GM23338 (cell line): ENCODE data around the gene TAF4. TPM values are rescaled to one million over a fixed set of nuclear protein-coding genes. Genes with fewer than 3 reads are reported as not detected.

Source experiments
- ATAC-seq: fragments of 200-7000 bp; cut with Tn5 transposase; 3 replicates; pipeline ENCODE4 v1.9.1; 2020
- DNase-seq: peaks from one replicate; pipeline ENCODE4 v3.0.0-alpha.2; 2015; ENCODE audit warnings: low spot score
- H2AFZ ChIP-seq: fragments of 200-600 bp; sonication (generic); 2 replicates; pipeline ENCODE4 v1.8.0; 2016; ENCODE audit warnings: antibody characterized with exemption, mild to moderate bottlenecking, moderate library complexity
- H3F3A ChIP-seq: fragments of 200-600 bp; sonication (generic); replicated peaks from 2 replicates; pipeline ENCODE4 v1.8.0; 2017; ENCODE audit warnings: antibody characterized with exemption, mixed run types, low read depth
- H3K27ac ChIP-seq: fragments of 200-600 bp; sonication (generic); 2 replicates; pipeline ENCODE4 v1.6.1; 2016; ENCODE audit warnings: low read depth
- H3K27me3 ChIP-seq: fragments of 200-600 bp; sonication (generic); 2 replicates; pipeline ENCODE4 v1.8.0; 2016; ENCODE audit warnings: mild to moderate bottlenecking, mixed run types, moderate library complexity; ENCODE audit not compliant: insufficient read depth
- H3K36me3 ChIP-seq: fragments of 200-600 bp; sonication (generic); 2 replicates; pipeline ENCODE4 v1.8.0; 2016; ENCODE audit warnings: mild to moderate bottlenecking; ENCODE audit not compliant: insufficient read depth
- H3K4me1 ChIP-seq: fragments of 200-600 bp; sonication (generic); 2 replicates; pipeline ENCODE4 v1.8.0; 2016; ENCODE audit warnings: mild to moderate bottlenecking, moderate library complexity; ENCODE audit not compliant: insufficient read depth
- H3K4me2 ChIP-seq: fragments of 200-600 bp; sonication (generic); 2 replicates; pipeline ENCODE4 v1.7.1; 2017; ENCODE audit warnings: mixed run types
- H3K4me3 ChIP-seq: fragments of 200-600 bp; sonication (generic); 2 replicates; pipeline ENCODE4 v1.6.1; 2016; ENCODE audit warnings: mixed run types
- H3K79me2 ChIP-seq: fragments of 200-600 bp; sonication (generic); replicated peaks from 2 replicates; pipeline ENCODE4 v1.8.0; 2017; ENCODE audit warnings: mild to moderate bottlenecking; ENCODE audit not compliant: insufficient read depth
- H3K9me2 ChIP-seq: fragments of 200-600 bp; sonication (generic); 2 replicates; pipeline ENCODE4 v1.8.0; 2017; ENCODE audit not compliant: insufficient read depth
- H4K20me1 ChIP-seq: fragments of 200-600 bp; sonication (generic); replicated peaks from 2 replicates; pipeline ENCODE4 v1.8.0; 2017; ENCODE audit warnings: mild to moderate bottlenecking; ENCODE audit not compliant: insufficient read depth
- H3K27ac Mint-ChIP-seq: 2 replicates; pipeline ENCODE4 v1.8.0; 2020; ENCODE audit warnings: inconsistent platforms, mild to moderate bottlenecking, moderate library complexity, mixed read lengths
- H3K27me3 Mint-ChIP-seq: 3 replicates; pipeline ENCODE4 v1.8.0; 2022; ENCODE audit warnings: low read depth, mild to moderate bottlenecking, moderate library complexity, mixed read lengths, inconsistent platforms; ENCODE audit not compliant: insufficient read depth, poor library complexity
- H3K36me3 Mint-ChIP-seq: 3 replicates; pipeline ENCODE4 v1.8.0; 2021; ENCODE audit warnings: low read depth, mild to moderate bottlenecking, inconsistent platforms, moderate library complexity, mixed read lengths
- H3K4me1 Mint-ChIP-seq: 3 replicates; pipeline ENCODE4 v1.8.0; 2020; ENCODE audit warnings: mild to moderate bottlenecking, inconsistent platforms, mixed read lengths
- H3K4me3 Mint-ChIP-seq: 3 replicates; pipeline ENCODE4 v1.8.0; 2021; ENCODE audit warnings: moderate library complexity, mild to moderate bottlenecking, inconsistent platforms, mixed read lengths
- H3K9me3 Mint-ChIP-seq: 3 replicates; pipeline ENCODE4 v1.8.0; 2020; ENCODE audit warnings: moderate library complexity, mild to moderate bottlenecking, inconsistent platforms, mixed read lengths
- CREB1 ChIP-seq: fragments of 250-450 bp; sonication (Bioruptor Pico); IDR thresholded peaks from 2 replicates; pipeline ENCODE4 v1.5.0; 2020; ENCODE audit warnings: low read depth, mild to moderate bottlenecking, moderate library complexity
- JUNB ChIP-seq: IDR thresholded peaks from one replicate; pipeline ENCODE4 v1.6.1; 2016; ENCODE audit warnings: antibody characterized with exemption; ENCODE audit not compliant: unreplicated experiment
- NANOG ChIP-seq: IDR thresholded peaks from 2 replicates; pipeline ENCODE4 v1.6.1; 2016; ENCODE audit warnings: antibody characterized with exemption, borderline replicate concordance
- POLR2AphosphoS5 ChIP-seq: IDR thresholded peaks from 2 replicates; pipeline ENCODE4 v1.6.1; 2016; ENCODE audit warnings: antibody characterized with exemption, low read depth
- STAT1 ChIP-seq: IDR thresholded peaks from one replicate; pipeline ENCODE4 v1.6.1; 2016; ENCODE audit warnings: antibody characterized with exemption; ENCODE audit not compliant: unreplicated experiment
- ZNF331 ChIP-seq: fragments of 250-450 bp; sonication (Bioruptor Pico); IDR thresholded peaks from 2 replicates; pipeline ENCODE4 v1.5.0; 2020; ENCODE audit warnings: low read depth, mild to moderate bottlenecking, moderate library complexity
- polyA plus RNA-seq: library from polyadenylated mRNA; unstranded; fragments of >200 nt; fragmentation: Nextera tagmentation; extraction: Ambion mirVana; gene quantifications from 2 replicates; pipeline ENCODE4 v1.2.1, GENCODE V29; 2016
- total RNA-seq: library from RNA; depleted of rRNA; stranded (reverse); fragments of >200 nt; shearing (Covaris generic); gene quantifications from 2 replicates; pipeline ENCODE4 v1.2.3, GENCODE V29; 2014
- TF ChIP-seq, protein P1 (sequence below): fragments of 250-450 bp; sonication (Bioruptor Pico); IDR thresholded peaks from 2 replicates; pipeline ENCODE4 v1.5.0; 2020; ENCODE audit warnings: mild to moderate bottlenecking, moderate library complexity
- TF ChIP-seq, protein P2 (sequence below), 2 experiments: fragments of 200-600 bp in 1 of 2; sonication (generic) in 1 of 2; conservative IDR thresholded peaks; 2 replicates each; pipeline versions ENCODE4 v1.5.1 to v1.6.1; 2016 to 2017; ENCODE audit warnings: antibody characterized with exemption in 2 of 2, low read depth in 2 of 2, mild to moderate bottlenecking in 2 of 2, moderate library complexity in 1 of 2

TAF4 gene
- total and polyA plus RNA-seq, 2 experiments from 2014 or later, result 7.2 to 60.0 TPM

DNA sequence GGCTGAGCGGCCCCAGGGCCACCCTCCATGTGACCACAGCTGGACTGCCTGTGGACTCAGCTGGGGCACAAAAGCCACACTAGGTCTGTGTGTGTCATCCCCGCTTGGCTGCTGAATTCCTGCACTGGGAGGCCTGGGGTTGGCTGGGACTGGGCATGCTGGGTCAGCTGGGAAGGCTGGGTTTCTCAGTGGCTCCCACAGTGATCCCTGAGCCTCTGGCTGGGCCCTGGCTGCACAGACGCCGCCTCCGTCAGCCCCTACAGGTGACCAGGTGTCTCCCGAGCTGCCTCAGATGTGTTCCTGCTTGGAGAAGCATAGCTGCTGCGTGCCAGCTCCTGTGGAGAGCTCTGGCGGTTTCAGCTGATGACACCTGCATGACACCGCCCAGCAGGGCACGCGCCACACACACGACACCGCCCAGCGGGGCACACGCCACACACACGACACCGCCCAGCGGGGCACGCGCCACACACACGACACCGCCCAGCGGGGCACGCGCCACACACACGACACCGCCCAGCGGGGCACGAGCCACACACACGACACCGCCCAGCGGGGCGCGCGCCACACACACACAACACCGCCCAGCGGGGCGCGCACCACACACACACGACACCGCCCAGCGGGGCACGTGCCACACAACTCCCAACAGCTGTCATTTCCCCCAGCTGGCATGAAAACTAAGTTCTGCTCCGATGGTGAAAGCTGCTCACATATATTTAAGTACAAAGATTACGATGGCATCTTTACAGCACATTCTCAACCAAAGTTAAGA is 88.8 kb downstream of the TAF4 start:
- ATAC-seq, result peak; percentile 18; the same call in 2 of the 3 replicates
- H3K79me2 ChIP-seq, result peaks cover 7% of the 10 kb centered on the region
- no peak for TF ChIP-seq STAT1
- no peak for TF ChIP-seq CREB1 (CRISPR knock-in tag)
- TF ChIP-seq ZNF331 (CRISPR knock-in tag), result no peak
- no peak for TF ChIP-seq NANOG
- no peak for TF ChIP-seq JUNB
- peaks cover 12% of the 10 kb centered on the region for H3K27me3 Mint-ChIP-seq
- no peak for DNase-seq
- no peaks in the 10 kb centered on the region for H3K36me3 ChIP-seq
- no peaks in the 10 kb centered on the region; the same call in 2 of the 3 replicates for H3K9me3 Mint-ChIP-seq
- no peak overlapping the region for H3K4me3 Mint-ChIP-seq
- H4K20me1 ChIP-seq, result peaks cover 8% of the 10 kb centered on the region
- H3K4me2 ChIP-seq, result no peak overlapping the region
- no peaks in the 10 kb centered on the region; the same call in 1 of the 2 replicates for H3K4me1 ChIP-seq
- no peak overlapping the region for H3K27ac Mint-ChIP-seq
- no peak overlapping the region for H2AFZ ChIP-seq
- no peak overlapping the region for H3K4me3 ChIP-seq
- no peaks in the 10 kb centered on the region for H3K9me2 ChIP-seq
- H3K4me1 Mint-ChIP-seq, result peaks cover 11% of the 10 kb centered on the region
- no peaks in the 10 kb centered on the region for H3K27me3 ChIP-seq
- H3F3A ChIP-seq, result no peaks in the 10 kb centered on the region
- H3K27ac ChIP-seq, result no peak overlapping the region
- H3K36me3 Mint-ChIP-seq, result peaks cover 33% of the 10 kb centered on the region

DNA sequence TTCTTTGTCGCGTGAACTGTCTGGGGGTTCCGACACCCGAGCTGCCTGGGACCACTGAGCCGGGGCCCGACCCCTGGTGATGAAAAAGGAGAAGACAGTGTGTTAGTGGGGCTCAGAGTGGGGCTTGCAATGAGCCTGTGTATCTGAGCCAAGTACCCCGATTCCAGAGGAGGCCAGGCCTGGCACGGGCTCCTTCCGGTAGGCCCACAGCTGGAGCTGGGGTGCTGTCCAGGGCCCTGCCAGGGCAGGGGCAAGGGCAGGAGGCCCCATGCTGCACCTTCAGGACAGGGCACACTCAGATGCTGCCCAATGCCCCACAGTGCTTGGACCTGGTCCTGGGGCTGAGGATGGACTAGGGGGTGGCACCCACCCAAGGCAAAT is 89.4 kb downstream of the TAF4 start:
- Histone ChIP-seq H2AFZ (no peak overlapping the region), H3K36me3 (no peaks in the 10 kb centered on the region), H3K27ac (no peak overlapping the region), H3K4me1 (no peaks in the 10 kb centered on the region; the same call in 1 of the 2 replicates), H3K27me3 (no peaks in the 10 kb centered on the region), H3K4me3 (no peak overlapping the region), H3F3A (no peaks in the 10 kb centered on the region), H4K20me1 (peaks cover 7% of the 10 kb centered on the region), H3K9me2 (no peaks in the 10 kb centered on the region), H3K4me2 (no peak overlapping the region), H3K79me2 (peaks cover 5% of the 10 kb centered on the region)
- peak overlapping the region; percentile 62; the same call in 1 of the 2 replicates for H3K27ac Mint-ChIP-seq
- peaks cover 29% of the 10 kb centered on the region for H3K36me3 Mint-ChIP-seq
- no peaks in the 10 kb centered on the region for H3K9me3 Mint-ChIP-seq
- no peak overlapping the region for H3K4me3 Mint-ChIP-seq
- ATAC-seq (peak; percentile 43), DNase-seq (no peak)
- TF ChIP-seq POLR2AphosphoS5, result no peak
- no peak for TF ChIP-seq CREB1 (CRISPR knock-in tag)
- TF ChIP-seq, protein P1, sequence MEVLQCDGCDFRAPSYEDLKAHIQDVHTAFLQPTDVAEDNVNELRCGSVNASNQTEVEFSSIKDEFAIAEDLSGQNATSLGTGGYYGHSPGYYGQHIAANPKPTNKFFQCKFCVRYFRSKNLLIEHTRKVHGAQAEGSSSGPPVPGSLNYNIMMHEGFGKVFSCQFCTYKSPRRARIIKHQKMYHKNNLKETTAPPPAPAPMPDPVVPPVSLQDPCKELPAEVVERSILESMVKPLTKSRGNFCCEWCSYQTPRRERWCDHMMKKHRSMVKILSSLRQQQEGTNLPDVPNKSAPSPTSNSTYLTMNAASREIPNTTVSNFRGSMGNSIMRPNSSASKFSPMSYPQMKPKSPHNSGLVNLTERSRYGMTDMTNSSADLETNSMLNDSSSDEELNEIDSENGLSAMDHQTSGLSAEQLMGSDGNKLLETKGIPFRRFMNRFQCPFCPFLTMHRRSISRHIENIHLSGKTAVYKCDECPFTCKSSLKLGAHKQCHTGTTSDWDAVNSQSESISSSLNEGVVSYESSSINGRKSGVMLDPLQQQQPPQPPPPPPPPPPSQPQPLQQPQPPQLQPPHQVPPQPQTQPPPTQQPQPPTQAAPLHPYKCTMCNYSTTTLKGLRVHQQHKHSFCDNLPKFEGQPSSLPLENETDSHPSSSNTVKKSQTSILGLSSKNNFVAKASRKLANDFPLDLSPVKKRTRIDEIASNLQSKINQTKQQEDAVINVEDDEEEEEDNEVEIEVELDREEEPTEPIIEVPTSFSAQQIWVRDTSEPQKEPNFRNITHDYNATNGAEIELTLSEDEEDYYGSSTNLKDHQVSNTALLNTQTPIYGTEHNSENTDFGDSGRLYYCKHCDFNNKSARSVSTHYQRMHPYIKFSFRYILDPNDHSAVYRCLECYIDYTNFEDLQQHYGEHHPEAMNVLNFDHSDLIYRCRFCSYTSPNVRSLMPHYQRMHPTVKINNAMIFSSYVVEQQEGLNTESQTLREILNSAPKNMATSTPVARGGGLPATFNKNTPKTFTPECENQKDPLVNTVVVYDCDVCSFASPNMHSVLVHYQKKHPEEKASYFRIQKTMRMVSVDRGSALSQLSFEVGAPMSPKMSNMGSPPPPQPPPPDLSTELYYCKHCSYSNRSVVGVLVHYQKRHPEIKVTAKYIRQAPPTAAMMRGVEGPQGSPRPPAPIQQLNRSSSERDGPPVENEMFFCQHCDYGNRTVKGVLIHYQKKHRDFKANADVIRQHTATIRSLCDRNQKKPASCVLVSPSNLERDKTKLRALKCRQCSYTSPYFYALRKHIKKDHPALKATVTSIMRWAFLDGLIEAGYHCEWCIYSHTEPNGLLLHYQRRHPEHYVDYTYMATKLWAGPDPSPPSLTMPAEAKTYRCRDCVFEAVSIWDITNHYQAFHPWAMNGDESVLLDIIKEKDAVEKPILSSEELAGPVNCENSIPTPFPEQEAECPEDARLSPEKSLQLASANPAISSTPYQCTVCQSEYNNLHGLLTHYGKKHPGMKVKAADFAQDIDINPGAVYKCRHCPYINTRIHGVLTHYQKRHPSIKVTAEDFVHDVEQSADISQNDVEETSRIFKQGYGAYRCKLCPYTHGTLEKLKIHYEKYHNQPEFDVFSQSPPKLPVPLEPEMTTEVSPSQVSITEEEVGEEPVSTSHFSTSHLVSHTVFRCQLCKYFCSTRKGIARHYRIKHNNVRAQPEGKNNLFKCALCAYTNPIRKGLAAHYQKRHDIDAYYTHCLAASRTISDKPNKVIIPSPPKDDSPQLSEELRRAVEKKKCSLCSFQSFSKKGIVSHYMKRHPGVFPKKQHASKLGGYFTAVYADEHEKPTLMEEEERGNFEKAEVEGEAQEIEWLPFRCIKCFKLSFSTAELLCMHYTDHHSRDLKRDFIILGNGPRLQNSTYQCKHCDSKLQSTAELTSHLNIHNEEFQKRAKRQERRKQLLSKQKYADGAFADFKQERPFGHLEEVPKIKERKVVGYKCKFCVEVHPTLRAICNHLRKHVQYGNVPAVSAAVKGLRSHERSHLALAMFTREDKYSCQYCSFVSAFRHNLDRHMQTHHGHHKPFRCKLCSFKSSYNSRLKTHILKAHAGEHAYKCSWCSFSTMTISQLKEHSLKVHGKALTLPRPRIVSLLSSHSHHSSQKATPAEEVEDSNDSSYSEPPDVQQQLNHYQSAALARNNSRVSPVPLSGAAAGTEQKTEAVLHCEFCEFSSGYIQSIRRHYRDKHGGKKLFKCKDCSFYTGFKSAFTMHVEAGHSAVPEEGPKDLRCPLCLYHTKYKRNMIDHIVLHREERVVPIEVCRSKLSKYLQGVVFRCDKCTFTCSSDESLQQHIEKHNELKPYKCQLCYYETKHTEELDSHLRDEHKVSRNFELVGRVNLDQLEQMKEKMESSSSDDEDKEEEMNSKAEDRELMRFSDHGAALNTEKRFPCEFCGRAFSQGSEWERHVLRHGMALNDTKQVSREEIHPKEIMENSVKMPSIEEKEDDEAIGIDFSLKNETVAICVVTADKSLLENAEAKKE (CRISPR knock-in tag), result no peak
- TF ChIP-seq, protein P2, sequence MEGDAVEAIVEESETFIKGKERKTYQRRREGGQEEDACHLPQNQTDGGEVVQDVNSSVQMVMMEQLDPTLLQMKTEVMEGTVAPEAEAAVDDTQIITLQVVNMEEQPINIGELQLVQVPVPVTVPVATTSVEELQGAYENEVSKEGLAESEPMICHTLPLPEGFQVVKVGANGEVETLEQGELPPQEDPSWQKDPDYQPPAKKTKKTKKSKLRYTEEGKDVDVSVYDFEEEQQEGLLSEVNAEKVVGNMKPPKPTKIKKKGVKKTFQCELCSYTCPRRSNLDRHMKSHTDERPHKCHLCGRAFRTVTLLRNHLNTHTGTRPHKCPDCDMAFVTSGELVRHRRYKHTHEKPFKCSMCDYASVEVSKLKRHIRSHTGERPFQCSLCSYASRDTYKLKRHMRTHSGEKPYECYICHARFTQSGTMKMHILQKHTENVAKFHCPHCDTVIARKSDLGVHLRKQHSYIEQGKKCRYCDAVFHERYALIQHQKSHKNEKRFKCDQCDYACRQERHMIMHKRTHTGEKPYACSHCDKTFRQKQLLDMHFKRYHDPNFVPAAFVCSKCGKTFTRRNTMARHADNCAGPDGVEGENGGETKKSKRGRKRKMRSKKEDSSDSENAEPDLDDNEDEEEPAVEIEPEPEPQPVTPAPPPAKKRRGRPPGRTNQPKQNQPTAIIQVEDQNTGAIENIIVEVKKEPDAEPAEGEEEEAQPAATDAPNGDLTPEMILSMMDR (conservative IDR thresholded peaks at IDR 0.05; ENCODE audit: low read depth in 2 of 2), result peak in 1 of 2 experiments; percentile 17; a peak in 1 of 4 replicates
- H3K4me1 Mint-ChIP-seq, result peaks cover 11% of the 10 kb centered on the region
- peaks cover 11% of the 10 kb centered on the region for H3K27me3 Mint-ChIP-seq
